Non-pigmented ciliary epithelial cell (primary cell): ENCODE results near the gene RTN3.
"Not testable (repeated sequence)": the region's sequence is repeated elsewhere in the genome, so short reads cannot be mapped to it uniquely, and the experiment has no call there.

Experiments used
- DNase-seq: peaks from one replicate; pipeline ENCODE4 v3.0.0-alpha.2; 2010; ENCODE audit warnings: low read depth

RTN3 gene

DNA sequence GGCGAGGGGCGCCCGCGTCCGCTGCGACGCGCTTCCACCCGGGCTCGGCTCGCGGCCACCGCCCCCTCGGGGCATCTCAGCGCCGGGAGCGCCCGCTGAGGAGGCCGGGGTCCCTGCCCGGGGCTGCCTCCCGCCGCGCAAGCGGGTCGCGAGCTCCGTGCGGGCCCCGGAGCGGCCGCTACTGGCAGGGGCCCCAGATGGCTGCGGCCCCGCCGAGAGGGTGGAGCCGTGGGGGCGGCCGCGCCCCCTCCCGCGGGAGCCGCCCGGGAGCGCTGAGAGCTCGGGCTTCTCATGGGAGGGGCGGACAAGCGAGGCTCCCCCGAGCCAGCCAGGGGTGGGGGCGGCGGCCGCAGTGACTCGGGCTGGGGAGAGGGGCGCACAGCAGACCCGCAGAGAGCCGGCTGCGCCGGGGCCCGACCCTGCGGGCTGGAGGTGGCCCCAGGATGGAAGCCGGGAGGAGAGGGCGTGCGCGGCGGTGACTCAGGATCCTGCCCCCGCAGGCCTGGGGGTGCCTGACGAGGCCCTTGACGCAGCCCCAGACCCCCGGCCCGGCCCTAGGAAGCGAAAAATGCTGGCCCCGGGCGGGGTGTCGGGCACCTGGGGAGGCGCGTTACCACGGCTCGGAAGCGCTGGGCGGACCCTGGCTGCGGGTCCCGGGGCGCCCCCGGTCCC is 87.9 kb downstream of the RTN3 start:
- no peak for DNase-seq

GRCh38 chr11:63769714-63770455 is 88.6 kb downstream of the RTN3 start:
- no peak for DNase-seq

GRCh38 chr11:63770763-63771162 is 89.5 kb downstream of the RTN3 start:
- DNase-seq, result no peak

- not testable (repeated sequence) for DNase-seq
These were observed 90.5 kb downstream of the RTN3 start for GRCh38 chr11:63771741-63772318.

- DNase-seq, result no peak
These were observed 93.9 kb downstream of the RTN3 start for GRCh38 chr11:63775191-63775590.

- DNase-seq, result no peak
These were observed 97.7 kb downstream of the RTN3 start for GRCh38 chr11:63779039-63779438.

DNA sequence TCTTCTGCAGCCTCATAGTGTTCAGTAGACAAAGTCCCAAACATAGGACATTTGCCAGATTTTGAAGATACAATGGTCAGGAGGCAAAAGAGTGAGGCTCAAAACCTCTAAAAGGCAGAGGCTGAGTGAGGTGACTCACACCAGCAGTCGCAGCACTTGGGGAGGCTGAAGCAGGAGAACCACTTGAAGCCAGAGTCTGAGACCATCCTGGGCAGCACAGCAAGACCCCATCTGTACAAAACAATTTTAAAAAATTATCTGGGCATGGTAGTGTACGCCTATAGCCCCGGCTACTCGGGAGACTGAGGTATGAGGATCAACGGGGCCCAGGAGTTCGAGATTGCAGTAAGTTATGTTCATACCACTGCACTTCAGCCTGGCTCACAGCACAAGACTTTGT is 101.4 kb downstream of the RTN3 start:
- DNase-seq, result no peak

- DNase-seq, result no peak
These were observed 102.8 kb downstream of the RTN3 start for GRCh38 chr11:63783925-63784592.

DNA sequence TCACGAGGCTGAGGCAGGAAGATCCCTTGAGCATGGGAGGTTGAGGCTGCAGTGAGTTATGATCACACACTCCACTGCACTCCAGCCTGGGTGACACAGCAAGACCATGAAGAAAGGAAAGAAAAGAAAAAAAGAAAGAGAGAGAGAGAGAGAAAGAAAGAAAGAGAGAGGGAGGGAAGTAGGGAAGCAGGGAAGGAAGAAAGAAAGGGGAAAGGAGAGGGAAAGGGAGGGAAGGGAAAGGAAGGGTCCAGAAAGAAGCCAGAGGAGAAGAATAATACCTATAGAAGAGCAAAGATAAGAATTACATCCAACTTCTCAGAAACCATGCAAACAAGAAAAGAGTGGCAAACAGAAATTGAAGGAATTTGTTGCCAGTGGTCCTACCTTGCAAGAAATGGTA is 104.5 kb downstream of the RTN3 start:
- DNase-seq, result no peak

GRCh38 chr11:63791495-63792167 is 110.3 kb downstream of the RTN3 start:
- no peak for DNase-seq

GRCh38 chr11:63793161-63793560 is 111.9 kb downstream of the RTN3 start:
- DNase-seq, result no peak

- no peak for DNase-seq
These were observed 113.8 kb downstream of the RTN3 start for GRCh38 chr11:63795066-63795465.

DNA sequence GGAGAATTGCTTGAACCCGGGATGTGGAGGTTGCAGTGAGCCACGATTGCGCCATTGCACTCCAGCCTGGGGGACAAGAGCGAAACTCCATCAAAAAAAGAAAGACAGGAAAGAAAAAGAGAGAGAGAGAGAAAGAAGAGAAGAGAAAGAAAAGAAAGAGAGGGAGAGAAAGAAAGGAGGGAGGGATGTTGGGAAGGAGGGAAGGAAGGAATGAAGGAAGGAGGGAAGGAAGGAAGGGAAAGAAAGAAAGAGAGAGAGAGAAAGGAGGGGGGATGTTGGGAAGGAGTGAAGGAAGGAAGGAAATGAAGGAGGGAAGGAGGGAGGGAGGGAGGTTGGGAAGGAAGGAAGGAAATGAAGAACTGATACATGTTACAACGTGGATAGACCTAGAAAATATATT is 119.6 kb downstream of the RTN3 start:
- DNase-seq, result no peak

DNA sequence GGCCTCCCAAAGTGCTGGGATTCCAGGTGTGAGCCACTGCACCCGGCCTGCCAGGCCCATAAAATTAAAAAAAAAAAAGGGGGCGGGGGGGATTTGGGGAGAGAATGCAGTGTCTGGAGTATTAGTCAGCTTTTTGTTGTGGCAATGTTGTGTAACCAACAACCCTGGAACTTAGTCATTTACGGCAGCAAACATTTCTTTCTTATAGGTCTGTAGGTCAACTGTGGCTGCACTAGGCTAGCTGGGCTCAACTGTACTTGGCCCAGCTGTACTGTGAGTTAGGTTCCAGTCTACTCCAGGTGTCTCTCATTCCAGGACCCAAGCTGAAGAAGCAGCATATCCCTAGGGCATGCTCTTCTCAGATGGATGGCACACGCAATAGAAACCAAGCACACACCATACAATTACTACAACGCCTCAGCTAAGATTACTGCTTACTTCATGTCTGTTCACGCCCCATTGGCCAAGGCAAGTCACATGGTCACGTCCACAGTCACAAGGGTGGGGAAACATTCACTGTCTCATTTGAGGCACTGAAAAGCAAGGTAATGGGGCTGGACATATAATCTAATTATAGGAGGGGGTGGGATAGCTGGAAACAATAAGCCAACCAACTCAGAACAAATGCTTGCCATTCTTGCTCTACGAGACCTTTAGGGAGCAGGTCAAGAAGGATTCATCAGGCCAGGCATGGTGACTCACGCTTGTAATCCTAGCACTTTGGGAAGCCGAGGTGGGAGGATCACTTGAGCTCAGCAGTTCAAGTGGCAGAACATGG is 121.5 kb downstream of the RTN3 start:
- peak; percentile 9 for DNase-seq

- DNase-seq, result no peak
These were observed 123.0 kb downstream of the RTN3 start for GRCh38 chr11:63804259-63804658.

DNA sequence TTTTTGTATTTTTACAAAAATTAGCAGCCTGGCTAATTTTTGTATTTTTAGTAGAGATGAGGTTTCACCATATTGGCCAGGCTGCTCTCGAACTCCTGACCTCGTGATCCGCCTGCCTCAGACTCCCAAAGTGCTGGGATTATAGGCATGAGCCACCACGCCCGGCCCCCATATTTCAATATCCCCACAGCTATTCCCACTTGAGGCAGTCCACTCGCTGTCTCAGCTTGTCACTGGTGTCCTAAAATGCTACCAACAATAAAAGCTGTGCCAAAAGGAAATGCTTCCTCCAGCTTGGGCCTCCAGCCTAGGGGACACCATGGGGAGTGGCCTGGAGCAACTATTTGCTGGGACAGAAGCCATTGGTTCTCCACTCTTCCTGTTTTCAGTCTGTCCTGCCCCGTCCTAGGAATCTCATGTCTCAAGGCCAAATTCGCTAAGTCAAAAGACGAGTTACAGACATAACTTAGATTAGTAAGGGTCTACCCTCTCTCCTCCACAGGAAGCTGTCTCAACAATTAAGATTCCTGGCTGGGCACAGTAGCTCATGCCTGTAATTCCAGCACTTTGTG is 124.6 kb downstream of the RTN3 start:
- DNase-seq, result no peak
